Keratinocyte (primary cell): ENCODE data around the gene C2CD3. TPM values are rescaled to one million over a fixed set of nuclear protein-coding genes. Genes with fewer than 3 reads are reported as not detected.

ENCODE experiments used
- DNase-seq: peaks from one replicate; pipeline ENCODE4 v3.0.0-alpha.2; 2011; ENCODE audit warnings: low read depth, missing footprints, low spot score
- FAIRE-seq: peaks from 2 replicates; lab custom pipeline; 2011; peaks lifted over from hg19 to GRCh38; lab: Jason Lieb, UNC
- H2AFZ ChIP-seq: 2 replicates; pipeline ENCODE4 v1.6.0; 2012; ENCODE audit warnings: low read length, control low read depth, inconsistent platforms; ENCODE audit not compliant: control insufficient read depth
- H3K27ac ChIP-seq: 2 replicates; pipeline ENCODE4 v1.5.1; 2011; ENCODE audit warnings: low read length; ENCODE audit not compliant: control insufficient read depth, insufficient read depth
- H3K27me3 ChIP-seq: 3 replicates; pipeline ENCODE4 v1.6.0; 2011; ENCODE audit warnings: low read length; ENCODE audit not compliant: control insufficient read depth, insufficient read depth; ENCODE audit errors: extremely low read depth
- H3K36me3 ChIP-seq, 2 experiments: 2 replicates in 1 of 2; 3 replicates in 1 of 2; pipeline ENCODE4 v1.5.1; 2011; ENCODE audit warnings: low read length in 2 of 2, mild to moderate bottlenecking in 1 of 2; ENCODE audit not compliant: control insufficient read depth in 2 of 2, insufficient read depth in 2 of 2; ENCODE audit errors: extremely low read depth in 1 of 2
- H3K4me1 ChIP-seq: 3 replicates; pipeline ENCODE4 v1.5.1; 2011; ENCODE audit warnings: low read length; ENCODE audit not compliant: control insufficient read depth, insufficient read depth; ENCODE audit errors: extremely low read depth
- H3K4me2 ChIP-seq: 3 replicates; pipeline ENCODE4 v1.6.0; 2011; ENCODE audit warnings: low read depth, low read length; ENCODE audit not compliant: control insufficient read depth, insufficient read depth; ENCODE audit errors: extremely low read depth
- H3K4me3 ChIP-seq, 3 experiments: fragments of 200-600 bp in 1 of 3; sonication (generic) in 1 of 3; 2 replicates in 2 of 3; 3 replicates in 1 of 3; pipeline ENCODE4 v1.5.1; 2011 to 2016; ENCODE audit warnings: low read length in 3 of 3, mild to moderate bottlenecking in 3 of 3, control low read depth in 2 of 3, inconsistent platforms in 1 of 3, low read depth in 1 of 3, mixed read lengths in 1 of 3, mixed run types in 1 of 3, moderate library complexity in 1 of 3; ENCODE audit not compliant: control insufficient read depth in 2 of 3, insufficient read depth in 2 of 3; ENCODE audit errors: extremely low read depth in 1 of 3
- H3K79me2 ChIP-seq: 2 replicates; pipeline ENCODE4 v1.6.0; 2012; ENCODE audit warnings: low read length; ENCODE audit not compliant: control insufficient read depth, insufficient read depth
- H3K9ac ChIP-seq: 3 replicates; pipeline ENCODE4 v1.6.0; 2011; ENCODE audit warnings: low read length; ENCODE audit not compliant: control insufficient read depth, insufficient read depth; ENCODE audit errors: extremely low read depth
- H3K9me1 ChIP-seq: 3 replicates; pipeline ENCODE4 v1.6.0; 2011; ENCODE audit warnings: low read length; ENCODE audit not compliant: control insufficient read depth, insufficient read depth; ENCODE audit errors: extremely low read depth
- H3K9me3 ChIP-seq: 2 replicates; pipeline ENCODE4 v1.5.1; 2012; ENCODE audit warnings: low read depth, low read length; ENCODE audit not compliant: control insufficient read depth
- H4K20me1 ChIP-seq: 3 replicates; pipeline ENCODE4 v1.6.0; 2011; ENCODE audit warnings: low read length; ENCODE audit not compliant: control insufficient read depth, insufficient read depth; ENCODE audit errors: extremely low read depth
- EZH2 ChIP-seq: IDR thresholded peaks from one replicate; pipeline ENCODE4 v1.6.1; 2012; ENCODE audit warnings: inconsistent platforms, mild to moderate bottlenecking, low read length, moderate library complexity
- dilution Hi-C: fragments of 300-500 bp; cut with MboI; formaldehyde crosslinking; loops from one replicate; pipeline ENCODE4 v1.7.0; 2020; ENCODE audit warnings: low sequenced_read_pairs; ENCODE audit not compliant: extremely low pct_ligation_motif_present
- polyA plus RNA-seq, 5 experiments: library from polyadenylated mRNA; depleted of rRNA in 3 of 5; stranded (reverse) in 3 of 5; stranded (forward) in 1 of 5; unstranded in 1 of 5; fragments of >200 nt; gene quantifications; 1 replicate in 1 of 5; 2 replicates in 3 of 5; 3 replicates in 1 of 5; pipeline versions ENCODE4 v1.2.1 to v1.2.3, GENCODE V29; 2011 to 2012; ENCODE audit warnings: missing spikeins in 2 of 5, low read depth in 1 of 5, low replicate concordance in 1 of 5
- TF ChIP-seq, protein P1 (sequence below), 3 experiments: IDR thresholded peaks in 1 of 3; conservative IDR thresholded peaks in 1 of 3; optimal IDR thresholded peaks in 1 of 3; 2 replicates in 2 of 3; 3 replicates in 1 of 3; pipeline versions ENCODE3 to v1.5.1; 2011; ENCODE audit warnings: low read length in 3 of 3, mild to moderate bottlenecking in 3 of 3, moderate library complexity in 2 of 3, control low read depth in 1 of 3, inconsistent platforms in 1 of 3; ENCODE audit not compliant: insufficient read depth in 2 of 3; ENCODE audit errors: extremely low read depth in 1 of 3

Gene C2CD3
- polyA plus RNA-seq, 1 donor (not counting 4 experiments of a cell fraction or from before 2014, with no cell fraction given): 9.8 TPM

DNA sequence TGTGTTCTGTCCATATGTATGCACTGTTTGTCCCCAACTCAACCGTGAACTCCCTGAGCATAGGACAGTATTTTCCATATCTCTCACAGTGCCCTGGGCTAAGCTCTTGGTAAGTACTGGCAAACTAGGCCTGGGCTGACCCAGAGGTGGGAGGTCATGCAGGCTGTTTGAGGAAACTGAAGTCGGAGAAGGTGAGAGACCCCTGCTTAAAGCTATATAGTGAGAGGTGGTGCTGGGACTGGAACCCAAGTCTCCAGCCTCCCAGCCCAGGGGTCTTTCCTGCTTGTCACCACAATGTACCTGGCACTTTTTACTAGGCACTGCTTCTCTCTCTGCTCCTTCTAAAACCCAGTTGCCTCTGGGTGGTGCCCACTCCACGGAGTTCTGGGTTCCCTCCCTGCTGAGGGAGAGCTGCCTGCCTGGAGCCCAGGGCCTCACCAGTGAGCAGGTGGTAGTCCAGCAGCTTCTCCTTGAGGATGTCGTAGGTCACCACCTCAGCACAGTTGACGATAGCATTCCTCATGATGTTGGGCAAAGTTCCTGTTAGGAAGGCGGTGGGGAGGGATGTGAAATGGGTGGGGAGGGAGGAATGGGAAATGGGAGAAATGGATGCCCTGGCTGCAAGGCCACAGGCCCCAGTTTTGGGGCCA lies 166.6 kb downstream of the C2CD3 start:
- no peaks in the 10 kb centered on the region for H3K4me1 ChIP-seq
- H3K9me1 ChIP-seq: no peaks in the 10 kb centered on the region
- DNase-seq: no peak
- H3K79me2 ChIP-seq: no peaks in the 10 kb centered on the region
- H4K20me1 ChIP-seq: no peaks in the 10 kb centered on the region
- peaks cover 0 to 4% of the 10 kb centered on the region in 2 experiments for H3K36me3 ChIP-seq
- H3K27me3 ChIP-seq: no peaks in the 10 kb centered on the region
- dilution Hi-C loops: no loop called here
- no peak overlapping the region for H3K27ac ChIP-seq
- FAIRE-seq: no peak
- no peak overlapping the region for H3K4me2 ChIP-seq
- H3K9ac ChIP-seq: no peak overlapping the region
- H3K9me3 ChIP-seq: no peaks in the 10 kb centered on the region
- H2AFZ ChIP-seq: no peak overlapping the region
- H3K4me3 ChIP-seq: no peak overlapping the region
- no peak for TF ChIP-seq EZH2
- TF ChIP-seq, protein P1, sequence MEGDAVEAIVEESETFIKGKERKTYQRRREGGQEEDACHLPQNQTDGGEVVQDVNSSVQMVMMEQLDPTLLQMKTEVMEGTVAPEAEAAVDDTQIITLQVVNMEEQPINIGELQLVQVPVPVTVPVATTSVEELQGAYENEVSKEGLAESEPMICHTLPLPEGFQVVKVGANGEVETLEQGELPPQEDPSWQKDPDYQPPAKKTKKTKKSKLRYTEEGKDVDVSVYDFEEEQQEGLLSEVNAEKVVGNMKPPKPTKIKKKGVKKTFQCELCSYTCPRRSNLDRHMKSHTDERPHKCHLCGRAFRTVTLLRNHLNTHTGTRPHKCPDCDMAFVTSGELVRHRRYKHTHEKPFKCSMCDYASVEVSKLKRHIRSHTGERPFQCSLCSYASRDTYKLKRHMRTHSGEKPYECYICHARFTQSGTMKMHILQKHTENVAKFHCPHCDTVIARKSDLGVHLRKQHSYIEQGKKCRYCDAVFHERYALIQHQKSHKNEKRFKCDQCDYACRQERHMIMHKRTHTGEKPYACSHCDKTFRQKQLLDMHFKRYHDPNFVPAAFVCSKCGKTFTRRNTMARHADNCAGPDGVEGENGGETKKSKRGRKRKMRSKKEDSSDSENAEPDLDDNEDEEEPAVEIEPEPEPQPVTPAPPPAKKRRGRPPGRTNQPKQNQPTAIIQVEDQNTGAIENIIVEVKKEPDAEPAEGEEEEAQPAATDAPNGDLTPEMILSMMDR (optimal IDR thresholded peaks at IDR 0.05 in 1 of 3, IDR thresholded peaks at IDR 0.05 in 1 of 3, conservative IDR thresholded peaks at IDR 0.05 in 1 of 3; ENCODE audit: extremely low read depth in 1 of 3, insufficient read depth in 2 of 3, low read length in 3 of 3): no peak

DNA sequence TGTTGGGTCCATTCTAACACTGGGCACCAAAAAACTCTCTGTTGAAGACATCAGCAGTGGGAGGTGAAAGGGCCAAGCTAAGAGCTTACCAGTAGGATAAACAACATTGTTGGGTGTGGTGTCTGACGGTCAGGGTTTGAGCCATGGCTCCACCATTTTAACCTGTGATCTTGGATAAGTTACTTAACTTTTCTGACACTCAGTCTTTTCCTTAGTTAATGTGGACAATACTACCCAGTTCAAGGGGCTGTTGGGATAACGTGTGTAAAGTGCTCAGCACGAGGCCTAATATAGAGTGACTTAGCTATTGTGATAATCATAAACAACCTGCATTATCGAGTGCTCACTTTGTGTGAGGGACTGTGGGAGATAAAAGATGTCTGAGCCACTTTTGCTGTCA lies 168.0 kb downstream of the C2CD3 start:
- no peak for DNase-seq
- TF ChIP-seq, protein P1 (optimal IDR thresholded peaks at IDR 0.05 in 1 of 3, IDR thresholded peaks at IDR 0.05 in 1 of 3, conservative IDR thresholded peaks at IDR 0.05 in 1 of 3; ENCODE audit: extremely low read depth in 1 of 3, insufficient read depth in 2 of 3, low read length in 3 of 3): no peak
- TF ChIP-seq EZH2: no peak
- no peaks in the 10 kb centered on the region for H3K9me1 ChIP-seq
- no peaks in the 10 kb centered on the region for H3K4me1 ChIP-seq
- no peaks in the 10 kb centered on the region for H3K27me3 ChIP-seq
- no peaks in the 10 kb centered on the region for H4K20me1 ChIP-seq
- no peaks in the 10 kb centered on the region for H3K79me2 ChIP-seq
- no peak overlapping the region for H3K4me3 ChIP-seq
- no peak overlapping the region for H3K4me2 ChIP-seq
- FAIRE-seq: no peak
- H3K9me3 ChIP-seq: no peaks in the 10 kb centered on the region
- dilution Hi-C loops: no loop called here
- no peak overlapping the region for H2AFZ ChIP-seq
- no peak overlapping the region for H3K9ac ChIP-seq
- peaks cover 0 to 4% of the 10 kb centered on the region in 2 experiments for H3K36me3 ChIP-seq
- no peak overlapping the region for H3K27ac ChIP-seq
